ENCODE data around the gene IGFLR1. TPM values are rescaled to one million over a fixed set of nuclear protein-coding genes. Genes with fewer than 3 reads are reported as not detected.

The IGFLR1 gene
- polyA plus RNA-seq, 1 of the 3 experiments (the other 2 are of a cell fraction): 5.6 TPM

DNA sequence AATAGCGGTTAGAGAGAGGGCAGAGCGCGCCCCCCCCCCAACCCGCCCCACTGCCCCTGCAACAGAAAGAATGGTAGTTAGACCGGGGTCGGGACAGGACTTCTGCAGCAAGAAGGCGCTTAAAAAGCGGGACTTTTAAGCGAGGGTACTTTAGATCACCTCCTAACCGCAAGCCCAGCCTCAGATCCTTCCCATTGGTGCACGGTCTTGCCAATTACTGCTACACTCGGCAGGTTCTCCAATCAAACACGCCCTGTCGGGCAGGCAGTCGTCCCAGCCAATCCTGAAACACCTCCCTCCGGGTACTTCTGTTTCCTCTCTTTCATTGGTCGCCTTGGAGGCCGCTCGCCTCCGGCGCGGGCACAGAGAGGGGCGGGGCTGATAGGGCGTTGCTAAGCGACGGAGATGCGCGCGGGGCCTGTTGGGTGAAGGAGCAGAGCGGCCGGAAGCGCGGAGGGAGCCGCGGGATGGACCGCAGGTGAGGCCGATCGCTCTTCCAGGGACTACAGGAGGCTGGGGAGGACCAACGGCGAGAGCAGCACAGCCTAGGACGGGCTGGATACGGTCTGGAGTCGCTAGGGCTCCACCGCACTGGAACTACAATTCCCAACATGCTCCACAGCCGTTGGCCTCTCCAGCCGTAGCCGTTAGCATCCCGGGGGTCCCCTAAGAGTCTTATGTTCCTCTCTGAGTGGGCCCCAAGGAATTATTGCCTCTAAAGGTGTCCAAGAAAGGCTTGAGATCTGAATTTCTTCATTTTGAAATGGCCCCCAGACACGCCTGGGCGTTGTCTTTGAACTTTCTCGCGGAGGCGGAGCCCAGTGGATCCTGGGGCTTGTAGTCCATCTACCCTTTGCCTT lies 15.7 kb upstream of the IGFLR1 start, which contains the start of gene PROSER3:
Gene PROSER3 (plus strand): TSS at position 428 of the 860 bp plus-strand sequence. CDS start 40 bp downstream, at position 468.
- H3K4me3 ChIP-seq (ENCODE audit: low read depth in 2 of 2, low read length in 1 of 2): peak within 1 kb of the TSS; percentile 87 to 99
- peaks cover 4% of the 10 kb centered on the region for H4K20me1 ChIP-seq (ENCODE audit: insufficient read depth)
- peak within 1 kb of the TSS; percentile 95 for H3K4me2 ChIP-seq
- CTCF ChIA-PET: interaction anchor here (1.5 kb wide), 1 partner anchor 13 kb away, joined by 5 read pairs; the partner anchor contains the start of genes PSENEN and U2AF1L4
- no peaks in the 10 kb centered on the region for H3K9me3 ChIP-seq
- H3K9ac ChIP-seq: peak within 1 kb of the TSS; percentile 100
- H3K36me3 ChIP-seq (replicated peaks in 1 of 2; ENCODE audit: control insufficient read depth in 1 of 2, insufficient read depth in 2 of 2, low read length in 1 of 2): peaks cover 15 to 33% of the 10 kb centered on the region in 2 experiments
- peaks cover 7 to 19% of the 10 kb centered on the region in 2 experiments; a peak in 3 of 4 replicates for H3K4me1 ChIP-seq (ENCODE audit: control insufficient read depth in 1 of 2, insufficient read depth in 2 of 2, low read depth in 1 of 2, low read length in 1 of 2)
- peak; percentile 97 for DNase-seq
- H3K27me3 ChIP-seq (ENCODE audit: insufficient read depth): no peaks in the 10 kb centered on the region
- H3K79me2 ChIP-seq (ENCODE audit: insufficient read depth): peaks cover 27% of the 10 kb centered on the region
- POLR2A ChIA-PET: interaction anchor here (0.8 to 1.7 kb wide), 6 partner anchors 9 to 112 kb away, joined by 3 to 11 read pairs (median 4); partner anchors contain the start of genes LIN37, PSENEN and U2AF1L4
- peaks cover 10% of the 10 kb centered on the region for H3F3A ChIP-seq (replicated peaks; ENCODE audit: insufficient read depth)
- no peaks in the 10 kb centered on the region for H3K9me2 ChIP-seq
- H3K27ac ChIP-seq (ENCODE audit: low read depth in 2 of 2, low read length in 1 of 2): peak within 1 kb of the TSS; percentile 95 to 98
- H2AFZ ChIP-seq (ENCODE audit: low read depth): peak within 1 kb of the TSS; percentile 94
- whole genome bisulfite sequencing (ENCODE audit: low lambda C conversion rate): 0% methylated on average over 41 of the region's 53 CpGs
- TF ChIP-seq FOXJ3 (CRISPR knock-in tag; IDR thresholded peaks at IDR 0.05) (no peak), ELF1 (IDR thresholded peaks at IDR 0.05) (peak; percentile 64; the same call in 1 of the 2 replicates), GATA2 (CRISPR knock-in tag; IDR thresholded peaks at IDR 0.05) (no peak), NFIC (IDR thresholded peaks at IDR 0.05; ENCODE audit: borderline replicate concordance) (no peak), EZH2phosphoT487 (IDR thresholded peaks at IDR 0.05; ENCODE audit: borderline replicate concordance, low read depth) (no peak), MXI1 (IDR thresholded peaks at IDR 0.05; ENCODE audit: low read depth, low read length) (peak; percentile 67; the same call in 1 of the 2 replicates), RAD21 (IDR thresholded peaks at IDR 0.05; ENCODE audit: low read length) (no peak), FOSL2 (IDR thresholded peaks at IDR 0.05; ENCODE audit: borderline replicate concordance, low read depth) (no peak), TCF12 (IDR thresholded peaks at IDR 0.05) (no peak), FOXM1 (IDR thresholded peaks at IDR 0.05; ENCODE audit: low read depth) (peak; percentile 68; the same call in 1 of the 2 replicates), USF1 (IDR thresholded peaks at IDR 0.05; ENCODE audit: borderline replicate concordance, low read depth) (no peak), TEAD4 (IDR thresholded peaks at IDR 0.05; ENCODE audit: borderline replicate concordance, insufficient read depth) (no peak), RCOR1 (IDR thresholded peaks at IDR 0.05; ENCODE audit: low read length) (no peak; the same call in 1 of the 2 replicates), CHD2 (IDR thresholded peaks at IDR 0.05; ENCODE audit: low read length, partially characterized antibody) (peak; percentile 96), POLR2AphosphoS5 (IDR thresholded peaks at IDR 0.05; ENCODE audit: low read depth, low read length) (peak; percentile 2), RFX5 (IDR thresholded peaks at IDR 0.05; ENCODE audit: low read length) (peak; percentile 63; the same call in 1 of the 2 replicates), ZBTB33 (IDR thresholded peaks at IDR 0.05; ENCODE audit: borderline replicate concordance, low read depth) (peak; percentile 93), YY1 (IDR thresholded peaks at IDR 0.05; ENCODE audit: low read depth) (peak; percentile 80)
- TF ChIP-seq, protein P1, sequence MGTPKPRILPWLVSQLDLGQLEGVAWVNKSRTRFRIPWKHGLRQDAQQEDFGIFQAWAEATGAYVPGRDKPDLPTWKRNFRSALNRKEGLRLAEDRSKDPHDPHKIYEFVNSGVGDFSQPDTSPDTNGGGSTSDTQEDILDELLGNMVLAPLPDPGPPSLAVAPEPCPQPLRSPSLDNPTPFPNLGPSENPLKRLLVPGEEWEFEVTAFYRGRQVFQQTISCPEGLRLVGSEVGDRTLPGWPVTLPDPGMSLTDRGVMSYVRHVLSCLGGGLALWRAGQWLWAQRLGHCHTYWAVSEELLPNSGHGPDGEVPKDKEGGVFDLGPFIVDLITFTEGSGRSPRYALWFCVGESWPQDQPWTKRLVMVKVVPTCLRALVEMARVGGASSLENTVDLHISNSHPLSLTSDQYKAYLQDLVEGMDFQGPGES (IDR thresholded peaks at IDR 0.05; ENCODE audit: low read depth, low read length): peak; percentile 97
- TF ChIP-seq, protein P2, sequence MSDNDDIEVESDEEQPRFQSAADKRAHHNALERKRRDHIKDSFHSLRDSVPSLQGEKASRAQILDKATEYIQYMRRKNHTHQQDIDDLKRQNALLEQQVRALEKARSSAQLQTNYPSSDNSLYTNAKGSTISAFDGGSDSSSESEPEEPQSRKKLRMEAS (IDR thresholded peaks at IDR 0.05; ENCODE audit: low read depth): 0 out of 2 replicates have a peak, but pooled peaks have one; percentile 9
- TF ChIP-seq, protein P3, sequence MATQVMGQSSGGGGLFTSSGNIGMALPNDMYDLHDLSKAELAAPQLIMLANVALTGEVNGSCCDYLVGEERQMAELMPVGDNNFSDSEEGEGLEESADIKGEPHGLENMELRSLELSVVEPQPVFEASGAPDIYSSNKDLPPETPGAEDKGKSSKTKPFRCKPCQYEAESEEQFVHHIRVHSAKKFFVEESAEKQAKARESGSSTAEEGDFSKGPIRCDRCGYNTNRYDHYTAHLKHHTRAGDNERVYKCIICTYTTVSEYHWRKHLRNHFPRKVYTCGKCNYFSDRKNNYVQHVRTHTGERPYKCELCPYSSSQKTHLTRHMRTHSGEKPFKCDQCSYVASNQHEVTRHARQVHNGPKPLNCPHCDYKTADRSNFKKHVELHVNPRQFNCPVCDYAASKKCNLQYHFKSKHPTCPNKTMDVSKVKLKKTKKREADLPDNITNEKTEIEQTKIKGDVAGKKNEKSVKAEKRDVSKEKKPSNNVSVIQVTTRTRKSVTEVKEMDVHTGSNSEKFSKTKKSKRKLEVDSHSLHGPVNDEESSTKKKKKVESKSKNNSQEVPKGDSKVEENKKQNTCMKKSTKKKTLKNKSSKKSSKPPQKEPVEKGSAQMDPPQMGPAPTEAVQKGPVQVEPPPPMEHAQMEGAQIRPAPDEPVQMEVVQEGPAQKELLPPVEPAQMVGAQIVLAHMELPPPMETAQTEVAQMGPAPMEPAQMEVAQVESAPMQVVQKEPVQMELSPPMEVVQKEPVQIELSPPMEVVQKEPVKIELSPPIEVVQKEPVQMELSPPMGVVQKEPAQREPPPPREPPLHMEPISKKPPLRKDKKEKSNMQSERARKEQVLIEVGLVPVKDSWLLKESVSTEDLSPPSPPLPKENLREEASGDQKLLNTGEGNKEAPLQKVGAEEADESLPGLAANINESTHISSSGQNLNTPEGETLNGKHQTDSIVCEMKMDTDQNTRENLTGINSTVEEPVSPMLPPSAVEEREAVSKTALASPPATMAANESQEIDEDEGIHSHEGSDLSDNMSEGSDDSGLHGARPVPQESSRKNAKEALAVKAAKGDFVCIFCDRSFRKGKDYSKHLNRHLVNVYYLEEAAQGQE (IDR thresholded peaks at IDR 0.05; ENCODE audit: low read depth, low read length): no peak
- TF ChIP-seq, protein P4, sequence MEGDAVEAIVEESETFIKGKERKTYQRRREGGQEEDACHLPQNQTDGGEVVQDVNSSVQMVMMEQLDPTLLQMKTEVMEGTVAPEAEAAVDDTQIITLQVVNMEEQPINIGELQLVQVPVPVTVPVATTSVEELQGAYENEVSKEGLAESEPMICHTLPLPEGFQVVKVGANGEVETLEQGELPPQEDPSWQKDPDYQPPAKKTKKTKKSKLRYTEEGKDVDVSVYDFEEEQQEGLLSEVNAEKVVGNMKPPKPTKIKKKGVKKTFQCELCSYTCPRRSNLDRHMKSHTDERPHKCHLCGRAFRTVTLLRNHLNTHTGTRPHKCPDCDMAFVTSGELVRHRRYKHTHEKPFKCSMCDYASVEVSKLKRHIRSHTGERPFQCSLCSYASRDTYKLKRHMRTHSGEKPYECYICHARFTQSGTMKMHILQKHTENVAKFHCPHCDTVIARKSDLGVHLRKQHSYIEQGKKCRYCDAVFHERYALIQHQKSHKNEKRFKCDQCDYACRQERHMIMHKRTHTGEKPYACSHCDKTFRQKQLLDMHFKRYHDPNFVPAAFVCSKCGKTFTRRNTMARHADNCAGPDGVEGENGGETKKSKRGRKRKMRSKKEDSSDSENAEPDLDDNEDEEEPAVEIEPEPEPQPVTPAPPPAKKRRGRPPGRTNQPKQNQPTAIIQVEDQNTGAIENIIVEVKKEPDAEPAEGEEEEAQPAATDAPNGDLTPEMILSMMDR (IDR thresholded peaks at IDR 0.05): no peak
